ENCODE measurements around the gene AJAP1.

Gene AJAP1

DNA sequence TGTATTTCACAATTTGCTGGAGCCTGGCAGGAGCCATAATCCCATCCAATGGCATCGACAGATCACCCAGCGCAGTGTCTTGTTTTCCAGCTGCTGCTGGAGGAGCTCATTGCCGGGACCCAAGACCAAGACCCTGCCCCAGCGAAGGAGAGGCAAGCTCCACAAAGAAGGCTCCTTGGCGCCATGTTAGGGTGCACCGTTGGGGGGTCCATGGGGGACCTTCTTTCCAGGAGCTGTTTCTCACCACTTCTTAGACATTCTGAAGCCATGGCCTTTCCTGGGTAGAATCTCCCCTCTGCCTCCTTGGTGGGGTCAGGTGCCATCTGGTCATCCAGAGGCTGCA is 31.1 kb downstream of the AJAP1 start:
- no peak for TF ChIP-seq ZFX (IDR thresholded peaks at IDR 0.05; ENCODE audit: borderline replicate concordance)
- TF ChIP-seq, protein P1, sequence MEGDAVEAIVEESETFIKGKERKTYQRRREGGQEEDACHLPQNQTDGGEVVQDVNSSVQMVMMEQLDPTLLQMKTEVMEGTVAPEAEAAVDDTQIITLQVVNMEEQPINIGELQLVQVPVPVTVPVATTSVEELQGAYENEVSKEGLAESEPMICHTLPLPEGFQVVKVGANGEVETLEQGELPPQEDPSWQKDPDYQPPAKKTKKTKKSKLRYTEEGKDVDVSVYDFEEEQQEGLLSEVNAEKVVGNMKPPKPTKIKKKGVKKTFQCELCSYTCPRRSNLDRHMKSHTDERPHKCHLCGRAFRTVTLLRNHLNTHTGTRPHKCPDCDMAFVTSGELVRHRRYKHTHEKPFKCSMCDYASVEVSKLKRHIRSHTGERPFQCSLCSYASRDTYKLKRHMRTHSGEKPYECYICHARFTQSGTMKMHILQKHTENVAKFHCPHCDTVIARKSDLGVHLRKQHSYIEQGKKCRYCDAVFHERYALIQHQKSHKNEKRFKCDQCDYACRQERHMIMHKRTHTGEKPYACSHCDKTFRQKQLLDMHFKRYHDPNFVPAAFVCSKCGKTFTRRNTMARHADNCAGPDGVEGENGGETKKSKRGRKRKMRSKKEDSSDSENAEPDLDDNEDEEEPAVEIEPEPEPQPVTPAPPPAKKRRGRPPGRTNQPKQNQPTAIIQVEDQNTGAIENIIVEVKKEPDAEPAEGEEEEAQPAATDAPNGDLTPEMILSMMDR (IDR thresholded peaks at IDR 0.05): no peak
- no peak overlapping the region for H3K27ac ChIP-seq

DNA sequence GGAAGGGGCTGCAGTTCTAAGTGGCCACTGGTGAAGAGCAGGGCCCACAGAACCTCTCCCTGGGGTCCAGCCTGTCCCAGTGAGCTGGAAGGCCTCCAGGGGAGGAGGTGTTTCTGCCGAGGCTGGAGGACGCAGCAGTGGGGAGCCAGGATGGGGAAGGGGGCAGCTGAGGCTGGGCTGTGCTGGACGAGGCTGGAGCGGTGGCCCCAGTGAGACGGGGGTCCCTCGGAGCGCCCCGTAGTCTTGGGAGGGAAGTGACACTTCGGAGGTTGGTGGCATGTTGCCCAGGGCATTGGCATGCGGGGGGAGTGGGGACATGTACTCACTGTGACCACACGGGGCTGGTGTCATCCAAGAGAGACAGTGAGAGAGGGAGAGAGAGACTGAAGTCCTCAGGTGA is 33.5 kb downstream of the AJAP1 start:
- TF ChIP-seq, protein P1 (IDR thresholded peaks at IDR 0.05): no peak
- TF ChIP-seq ZFX (IDR thresholded peaks at IDR 0.05; ENCODE audit: borderline replicate concordance): no peak
- H3K27ac ChIP-seq: no peak overlapping the region

DNA sequence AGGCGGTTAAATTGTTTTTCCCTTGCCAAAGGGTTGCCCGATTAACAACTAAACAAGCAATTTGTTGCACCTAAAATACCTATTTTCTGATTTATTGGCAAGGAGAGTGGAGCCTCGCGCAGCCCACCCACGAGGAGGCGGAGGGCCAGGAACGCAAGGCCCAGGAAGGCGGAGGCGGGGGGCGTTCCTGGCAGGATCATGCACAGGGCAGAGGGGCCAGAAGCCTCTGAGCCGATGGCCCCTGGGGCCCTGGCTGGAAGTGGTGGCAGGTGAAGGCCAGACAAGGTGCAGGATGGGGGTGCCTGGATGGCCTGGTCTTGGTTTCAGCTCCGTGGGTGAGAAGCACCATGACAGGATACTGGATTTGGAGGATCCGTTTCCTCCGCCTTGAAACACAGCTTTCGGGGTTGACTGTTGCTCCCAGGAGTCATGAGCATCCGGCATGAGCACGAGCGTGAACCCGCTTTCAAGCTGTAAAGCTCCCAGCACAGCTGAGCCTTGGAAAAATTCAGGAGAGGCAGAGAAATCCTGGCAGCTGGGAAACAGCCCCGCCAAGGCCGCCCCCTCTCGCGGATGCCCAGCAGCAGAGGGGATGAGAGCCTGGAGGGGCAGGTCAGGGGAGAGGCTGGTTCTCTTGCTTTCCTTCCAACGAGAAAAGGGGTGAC is 35.0 kb downstream of the AJAP1 start:
- H3K27ac ChIP-seq: no peak overlapping the region
- TF ChIP-seq ZFX (IDR thresholded peaks at IDR 0.05; ENCODE audit: borderline replicate concordance): no peak
- TF ChIP-seq, protein P1 (IDR thresholded peaks at IDR 0.05): no peak

DNA sequence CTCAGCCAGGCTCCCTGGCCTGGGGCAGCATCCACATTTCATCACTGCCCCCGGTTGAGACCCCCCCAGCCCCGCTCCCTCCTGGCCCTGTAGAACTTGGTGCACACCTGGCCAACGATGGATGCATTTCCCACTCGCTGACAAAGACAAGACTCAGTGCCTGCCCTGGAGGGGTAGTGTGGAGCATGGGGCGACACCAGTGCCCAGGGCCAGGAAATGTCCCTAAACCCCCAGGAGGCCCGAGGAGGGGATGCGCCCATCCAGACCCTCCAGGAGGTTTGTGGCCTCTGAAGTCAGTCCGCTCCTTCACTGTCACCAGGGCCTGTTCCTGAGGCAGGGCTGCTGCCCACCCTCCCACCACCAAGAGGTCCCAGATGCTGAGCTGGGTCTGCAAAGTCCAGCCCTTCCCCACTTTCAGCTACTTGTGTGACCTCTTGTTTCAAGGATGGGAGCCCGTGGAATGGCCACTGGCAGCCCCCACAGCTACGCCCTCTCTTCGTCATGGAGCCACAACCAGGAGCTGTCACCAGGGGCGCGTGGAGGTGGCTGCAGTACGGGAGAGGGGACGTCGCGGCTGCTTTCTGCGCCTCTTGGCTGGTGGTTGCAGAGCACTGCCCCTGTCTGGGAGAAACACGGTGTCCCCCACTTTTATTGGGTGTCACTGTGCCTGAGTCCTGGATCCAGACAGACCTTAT is 35.7 kb downstream of the AJAP1 start:
- no peak overlapping the region for H3K27ac ChIP-seq
- TF ChIP-seq, protein P1 (IDR thresholded peaks at IDR 0.05): no peak
- TF ChIP-seq ZFX (IDR thresholded peaks at IDR 0.05; ENCODE audit: borderline replicate concordance): no peak

DNA sequence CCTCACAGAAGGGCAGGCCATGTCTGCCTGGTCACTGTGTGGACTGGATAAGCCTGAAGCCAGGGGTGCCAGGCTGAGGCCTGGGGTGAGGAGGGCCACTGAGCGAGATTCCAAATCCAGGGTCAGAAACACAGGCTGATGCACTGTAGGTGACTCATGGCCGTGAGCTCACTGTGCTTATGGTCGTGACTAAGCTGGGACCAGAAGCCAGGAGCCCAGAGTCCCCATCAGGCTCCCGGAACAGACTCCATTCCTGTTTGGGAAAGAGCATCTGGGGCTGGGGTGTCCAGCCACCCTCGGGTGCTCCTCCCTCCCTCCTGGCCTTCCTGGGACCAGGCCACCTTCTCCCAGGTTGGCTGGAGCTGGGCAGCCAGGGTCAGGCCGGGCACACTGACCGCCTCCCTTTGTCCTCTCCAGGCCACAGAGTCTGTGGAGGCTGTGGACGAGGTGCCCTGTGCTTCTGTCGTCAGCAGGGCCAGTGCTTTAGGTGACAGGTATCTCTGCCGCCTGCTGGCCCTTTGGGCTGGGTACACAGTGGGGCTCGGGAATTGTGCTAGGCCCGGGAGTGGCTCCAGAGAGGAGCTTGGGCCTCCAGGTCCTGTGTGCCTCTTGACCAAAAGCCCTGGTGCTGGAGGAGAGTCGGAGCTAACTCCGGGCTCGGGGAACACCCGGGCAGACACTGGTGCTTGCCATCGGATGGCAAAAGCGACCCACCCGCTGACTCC is 36.7 kb downstream of the AJAP1 start:
- H3K27ac ChIP-seq: no peak overlapping the region
- TF ChIP-seq, protein P1 (IDR thresholded peaks at IDR 0.05): no peak
- TF ChIP-seq ZFX (IDR thresholded peaks at IDR 0.05; ENCODE audit: borderline replicate concordance): no peak

DNA sequence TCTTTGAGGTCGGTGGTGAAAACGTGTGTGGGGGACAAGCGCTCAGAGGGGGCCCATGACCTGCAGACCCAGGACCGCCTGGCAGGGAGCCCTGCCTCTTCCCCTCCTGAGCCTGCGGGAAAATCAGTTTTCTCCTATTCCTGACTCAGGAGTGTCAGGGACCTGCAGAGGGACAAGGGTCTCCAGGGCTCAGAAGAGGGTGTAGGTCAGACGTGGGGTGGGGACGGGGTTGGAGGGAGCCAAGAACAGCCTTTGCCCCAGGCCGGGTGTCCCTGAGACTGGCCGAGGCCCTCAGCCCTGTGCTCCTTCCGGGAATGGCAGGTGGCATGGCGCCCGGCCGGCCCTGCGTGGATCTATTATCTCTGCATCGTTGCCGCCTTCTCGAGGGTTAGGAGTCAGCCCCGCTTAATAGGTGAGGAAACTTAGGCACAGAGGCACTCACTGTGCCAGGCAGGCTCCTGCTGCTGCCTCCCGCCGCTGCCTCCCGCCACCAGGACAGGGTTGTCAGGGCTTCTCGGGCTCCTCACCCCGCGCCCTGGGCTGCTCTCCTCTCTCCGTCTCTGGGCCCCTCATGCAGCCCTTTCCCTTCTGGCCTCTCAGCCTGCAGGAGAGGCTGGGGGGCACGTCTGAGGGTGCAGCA is 37.5 kb downstream of the AJAP1 start:
- no peak for TF ChIP-seq ZFX (IDR thresholded peaks at IDR 0.05; ENCODE audit: borderline replicate concordance)
- TF ChIP-seq, protein P1 (IDR thresholded peaks at IDR 0.05): no peak
- no peak overlapping the region for H3K27ac ChIP-seq
